ENCODE results near the gene PDGFRB.

- TF ChIP-seq CTCF (IDR thresholded peaks at IDR 0.05) (no peak), EP300 (IDR thresholded peaks at IDR 0.05) (no peak), POLR2A (IDR thresholded peaks at IDR 0.05) (no peak)
Observed at GRCh38 chr5:150070821-150071220, 84.8 kb downstream of the PDGFRB start.
